NCI-H526 treated with DMSO at 0.1 percent for 48 hours (cell line): Measurements from ENCODE around the gene DDC.
"Not testable (repeated sequence)": the region's sequence is repeated elsewhere in the genome, so short reads cannot be mapped to it uniquely, and the experiment has no call there.

ENCODE experiments used
- DNase-seq: peaks from one replicate; lab custom pipeline; 2025; lab: John Stamatoyannopoulos, UW

Gene DDC

GRCh38 chr7:50554431-50555322 is 10.5 kb downstream of the DDC start:
- no peak for DNase-seq

GRCh38 chr7:50553973-50554372 is 11.2 kb downstream of the DDC start:
- DNase-seq: no peak

- DNase-seq: no peak
Observed at GRCh38 chr7:50552921-50553320, 12.3 kb downstream of the DDC start.

- DNase-seq: peak; percentile 76
Observed at GRCh38 chr7:50552139-50552538, 13.1 kb downstream of the DDC start.

GRCh38 chr7:50545613-50546012 is 19.6 kb downstream of the DDC start:
- DNase-seq: not testable (repeated sequence)

GRCh38 chr7:50544992-50545391 is 20.2 kb downstream of the DDC start:
- DNase-seq: no peak

GRCh38 chr7:50543776-50544442 is 21.3 kb downstream of the DDC start:
- DNase-seq: no peak

- DNase-seq: no peak
Observed at GRCh38 chr7:50542132-50542531, 23.1 kb downstream of the DDC start.

- no peak for DNase-seq
Observed at GRCh38 chr7:50540785-50541579, 24.2 kb downstream of the DDC start.

GRCh38 chr7:50539725-50540124 is 25.5 kb downstream of the DDC start:
- DNase-seq: no peak

GRCh38 chr7:50538478-50538877 is 26.7 kb downstream of the DDC start:
- no peak for DNase-seq

GRCh38 chr7:50537417-50537816 is 27.8 kb downstream of the DDC start:
- no peak for DNase-seq

- DNase-seq: not testable (repeated sequence)
Observed at GRCh38 chr7:50535291-50535711, 29.9 kb downstream of the DDC start.

- DNase-seq: no peak
Observed at GRCh38 chr7:50534690-50535290, 30.4 kb downstream of the DDC start.

GRCh38 chr7:50533866-50534265 is 31.3 kb downstream of the DDC start:
- no peak for DNase-seq

GRCh38 chr7:50531928-50532327 is 33.3 kb downstream of the DDC start:
- no peak for DNase-seq

GRCh38 chr7:50531401-50531911 is 33.7 kb downstream of the DDC start:
- no peak for DNase-seq

- no peak for DNase-seq
Observed at GRCh38 chr7:50530766-50531165, 34.4 kb downstream of the DDC start.

GRCh38 chr7:50529093-50529862 is 35.9 kb downstream of the DDC start:
- no peak for DNase-seq

- DNase-seq: no peak
Observed at GRCh38 chr7:50528266-50529092, 36.7 kb downstream of the DDC start.
